GM23338 (cell line): Measurements from ENCODE around the gene RBCK1. TPM values are rescaled to one million over a fixed set of nuclear protein-coding genes. Genes with fewer than 3 reads are reported as not detected.

ENCODE experiments used
- ATAC-seq: fragments of 200-7000 bp; cut with Tn5 transposase; 3 replicates; pipeline ENCODE4 v1.9.1; 2020
- DNase-seq: peaks from one replicate; pipeline ENCODE4 v3.0.0-alpha.2; 2015; ENCODE audit warnings: low spot score
- H2AFZ ChIP-seq: fragments of 200-600 bp; sonication (generic); 2 replicates; pipeline ENCODE4 v1.8.0; 2016; ENCODE audit warnings: antibody characterized with exemption, mild to moderate bottlenecking, moderate library complexity
- H3F3A ChIP-seq: fragments of 200-600 bp; sonication (generic); replicated peaks from 2 replicates; pipeline ENCODE4 v1.8.0; 2017; ENCODE audit warnings: antibody characterized with exemption, mixed run types, low read depth
- H3K27ac ChIP-seq: fragments of 200-600 bp; sonication (generic); 2 replicates; pipeline ENCODE4 v1.6.1; 2016; ENCODE audit warnings: low read depth
- H3K27me3 ChIP-seq: fragments of 200-600 bp; sonication (generic); 2 replicates; pipeline ENCODE4 v1.8.0; 2016; ENCODE audit warnings: mild to moderate bottlenecking, mixed run types, moderate library complexity; ENCODE audit not compliant: insufficient read depth
- H3K36me3 ChIP-seq: fragments of 200-600 bp; sonication (generic); 2 replicates; pipeline ENCODE4 v1.8.0; 2016; ENCODE audit warnings: mild to moderate bottlenecking; ENCODE audit not compliant: insufficient read depth
- H3K4me1 ChIP-seq: fragments of 200-600 bp; sonication (generic); 2 replicates; pipeline ENCODE4 v1.8.0; 2016; ENCODE audit warnings: mild to moderate bottlenecking, moderate library complexity; ENCODE audit not compliant: insufficient read depth
- H3K4me2 ChIP-seq: fragments of 200-600 bp; sonication (generic); 2 replicates; pipeline ENCODE4 v1.7.1; 2017; ENCODE audit warnings: mixed run types
- H3K4me3 ChIP-seq: fragments of 200-600 bp; sonication (generic); 2 replicates; pipeline ENCODE4 v1.6.1; 2016; ENCODE audit warnings: mixed run types
- H3K79me2 ChIP-seq: fragments of 200-600 bp; sonication (generic); replicated peaks from 2 replicates; pipeline ENCODE4 v1.8.0; 2017; ENCODE audit warnings: mild to moderate bottlenecking; ENCODE audit not compliant: insufficient read depth
- H3K9me2 ChIP-seq: fragments of 200-600 bp; sonication (generic); 2 replicates; pipeline ENCODE4 v1.8.0; 2017; ENCODE audit not compliant: insufficient read depth
- H4K20me1 ChIP-seq: fragments of 200-600 bp; sonication (generic); replicated peaks from 2 replicates; pipeline ENCODE4 v1.8.0; 2017; ENCODE audit warnings: mild to moderate bottlenecking; ENCODE audit not compliant: insufficient read depth
- H3K27ac Mint-ChIP-seq: 2 replicates; pipeline ENCODE4 v1.8.0; 2020; ENCODE audit warnings: inconsistent platforms, mild to moderate bottlenecking, moderate library complexity, mixed read lengths
- H3K27me3 Mint-ChIP-seq: 3 replicates; pipeline ENCODE4 v1.8.0; 2022; ENCODE audit warnings: low read depth, mild to moderate bottlenecking, moderate library complexity, mixed read lengths, inconsistent platforms; ENCODE audit not compliant: insufficient read depth, poor library complexity
- H3K36me3 Mint-ChIP-seq: 3 replicates; pipeline ENCODE4 v1.8.0; 2021; ENCODE audit warnings: low read depth, mild to moderate bottlenecking, inconsistent platforms, moderate library complexity, mixed read lengths
- H3K4me1 Mint-ChIP-seq: 3 replicates; pipeline ENCODE4 v1.8.0; 2020; ENCODE audit warnings: mild to moderate bottlenecking, inconsistent platforms, mixed read lengths
- H3K4me3 Mint-ChIP-seq: 3 replicates; pipeline ENCODE4 v1.8.0; 2021; ENCODE audit warnings: moderate library complexity, mild to moderate bottlenecking, inconsistent platforms, mixed read lengths
- H3K9me3 Mint-ChIP-seq: 3 replicates; pipeline ENCODE4 v1.8.0; 2020; ENCODE audit warnings: moderate library complexity, mild to moderate bottlenecking, inconsistent platforms, mixed read lengths
- CREB1 ChIP-seq: fragments of 250-450 bp; sonication (Bioruptor Pico); IDR thresholded peaks from 2 replicates; pipeline ENCODE4 v1.5.0; 2020; ENCODE audit warnings: low read depth, mild to moderate bottlenecking, moderate library complexity
- CTCF ChIP-seq, 2 experiments: fragments of 200-600 bp in 1 of 2; sonication (generic) in 1 of 2; conservative IDR thresholded peaks; 2 replicates each; pipeline versions ENCODE4 v1.5.1 to v1.6.1; 2016 to 2017; ENCODE audit warnings: antibody characterized with exemption in 2 of 2, low read depth in 2 of 2, mild to moderate bottlenecking in 2 of 2, moderate library complexity in 1 of 2
- EZH2 ChIP-seq: fragments of 200-600 bp; sonication (generic); IDR thresholded peaks from one replicate; pipeline ENCODE4 v1.8.0; 2017; ENCODE audit warnings: antibody characterized with exemption, mild to moderate bottlenecking, low read depth; ENCODE audit not compliant: unreplicated experiment
- STAT1 ChIP-seq: IDR thresholded peaks from one replicate; pipeline ENCODE4 v1.6.1; 2016; ENCODE audit warnings: antibody characterized with exemption; ENCODE audit not compliant: unreplicated experiment
- ZNF114 ChIP-seq: fragments of 250-450 bp; sonication (Bioruptor Pico); IDR thresholded peaks from 2 replicates; pipeline ENCODE4 v1.5.0; 2020; ENCODE audit warnings: mild to moderate bottlenecking, moderate library complexity
- ZNF331 ChIP-seq: fragments of 250-450 bp; sonication (Bioruptor Pico); IDR thresholded peaks from 2 replicates; pipeline ENCODE4 v1.5.0; 2020; ENCODE audit warnings: low read depth, mild to moderate bottlenecking, moderate library complexity
- polyA plus RNA-seq: library from polyadenylated mRNA; unstranded; fragments of >200 nt; fragmentation: Nextera tagmentation; extraction: Ambion mirVana; gene quantifications from 2 replicates; pipeline ENCODE4 v1.2.1, GENCODE V29; 2016
- total RNA-seq: library from RNA; depleted of rRNA; stranded (reverse); fragments of >200 nt; shearing (Covaris generic); gene quantifications from 2 replicates; pipeline ENCODE4 v1.2.3, GENCODE V29; 2014
- TF ChIP-seq, protein P1 (sequence below): IDR thresholded peaks from one replicate; pipeline ENCODE4 v1.6.1; 2018; ENCODE audit warnings: antibody characterized with exemption; ENCODE audit not compliant: unreplicated experiment
- TF ChIP-seq, protein P2 (sequence below): IDR thresholded peaks from 2 replicates; pipeline ENCODE4 v1.6.1; 2016; ENCODE audit warnings: antibody characterized with exemption

RBCK1 gene
- total and polyA plus RNA-seq, 2 experiments from 2014 or later = 52.6 to 56.8 TPM

- no peaks in the 10 kb centered on the region for H3F3A ChIP-seq
- peaks cover 17% of the 10 kb centered on the region for H4K20me1 ChIP-seq
- no peaks in the 10 kb centered on the region for H3K4me1 ChIP-seq
- Mint-ChIP-seq H3K27ac (no peak overlapping the region), H3K9me3 (no peaks in the 10 kb centered on the region), H3K36me3 (peaks cover 45% of the 10 kb centered on the region), H3K27me3 (peaks cover 17% of the 10 kb centered on the region), H3K4me3 (no peak overlapping the region), H3K4me1 (peaks cover 4% of the 10 kb centered on the region)
- no peaks in the 10 kb centered on the region for H3K79me2 ChIP-seq
- ATAC-seq (no peak), DNase-seq (no peak)
- H3K36me3 ChIP-seq = no peaks in the 10 kb centered on the region
- peaks cover 6% of the 10 kb centered on the region; the same call in 1 of the 2 replicates for H3K27me3 ChIP-seq
- TF ChIP-seq ZNF331 (CRISPR knock-in tag) = no peak
- TF ChIP-seq STAT1 = no peak
- no peak for TF ChIP-seq EZH2
- TF ChIP-seq ZNF114 (CRISPR knock-in tag) = no peak
- TF ChIP-seq, protein P1, sequence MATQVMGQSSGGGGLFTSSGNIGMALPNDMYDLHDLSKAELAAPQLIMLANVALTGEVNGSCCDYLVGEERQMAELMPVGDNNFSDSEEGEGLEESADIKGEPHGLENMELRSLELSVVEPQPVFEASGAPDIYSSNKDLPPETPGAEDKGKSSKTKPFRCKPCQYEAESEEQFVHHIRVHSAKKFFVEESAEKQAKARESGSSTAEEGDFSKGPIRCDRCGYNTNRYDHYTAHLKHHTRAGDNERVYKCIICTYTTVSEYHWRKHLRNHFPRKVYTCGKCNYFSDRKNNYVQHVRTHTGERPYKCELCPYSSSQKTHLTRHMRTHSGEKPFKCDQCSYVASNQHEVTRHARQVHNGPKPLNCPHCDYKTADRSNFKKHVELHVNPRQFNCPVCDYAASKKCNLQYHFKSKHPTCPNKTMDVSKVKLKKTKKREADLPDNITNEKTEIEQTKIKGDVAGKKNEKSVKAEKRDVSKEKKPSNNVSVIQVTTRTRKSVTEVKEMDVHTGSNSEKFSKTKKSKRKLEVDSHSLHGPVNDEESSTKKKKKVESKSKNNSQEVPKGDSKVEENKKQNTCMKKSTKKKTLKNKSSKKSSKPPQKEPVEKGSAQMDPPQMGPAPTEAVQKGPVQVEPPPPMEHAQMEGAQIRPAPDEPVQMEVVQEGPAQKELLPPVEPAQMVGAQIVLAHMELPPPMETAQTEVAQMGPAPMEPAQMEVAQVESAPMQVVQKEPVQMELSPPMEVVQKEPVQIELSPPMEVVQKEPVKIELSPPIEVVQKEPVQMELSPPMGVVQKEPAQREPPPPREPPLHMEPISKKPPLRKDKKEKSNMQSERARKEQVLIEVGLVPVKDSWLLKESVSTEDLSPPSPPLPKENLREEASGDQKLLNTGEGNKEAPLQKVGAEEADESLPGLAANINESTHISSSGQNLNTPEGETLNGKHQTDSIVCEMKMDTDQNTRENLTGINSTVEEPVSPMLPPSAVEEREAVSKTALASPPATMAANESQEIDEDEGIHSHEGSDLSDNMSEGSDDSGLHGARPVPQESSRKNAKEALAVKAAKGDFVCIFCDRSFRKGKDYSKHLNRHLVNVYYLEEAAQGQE = no peak
- no peak for TF ChIP-seq CREB1 (CRISPR knock-in tag)
- no peak for TF ChIP-seq CTCF (conservative IDR thresholded peaks at IDR 0.05; ENCODE audit: low read depth in 2 of 2)
- H3K4me2 ChIP-seq = no peak overlapping the region
- H2AFZ ChIP-seq = no peak overlapping the region
- no peak overlapping the region for H3K27ac ChIP-seq
- H3K4me3 ChIP-seq = no peak overlapping the region
- no peaks in the 10 kb centered on the region for H3K9me2 ChIP-seq
Observed at GRCh38 chr20:427849-428657, 20.0 kb downstream of the RBCK1 start.

GRCh38 chr20:428658-429200 is 20.6 kb downstream of the RBCK1 start:
- DNase-seq (peak; percentile 60), ATAC-seq (peak; percentile 78)
- Histone ChIP-seq H3F3A (no peaks in the 10 kb centered on the region), H3K79me2 (no peaks in the 10 kb centered on the region), H3K9me2 (no peaks in the 10 kb centered on the region), H3K4me1 (peaks cover 4% of the 10 kb centered on the region), H4K20me1 (peaks cover 24% of the 10 kb centered on the region), H3K27ac (no peak overlapping the region), H3K4me3 (no peak overlapping the region), H3K4me2 (no peak overlapping the region), H2AFZ (no peak overlapping the region), H3K36me3 (no peaks in the 10 kb centered on the region), H3K27me3 (peaks cover 12% of the 10 kb centered on the region)
- no peaks in the 10 kb centered on the region for H3K9me3 Mint-ChIP-seq
- H3K36me3 Mint-ChIP-seq = peaks cover 45% of the 10 kb centered on the region
- no peak overlapping the region for H3K4me3 Mint-ChIP-seq
- peaks cover 11% of the 10 kb centered on the region for H3K4me1 Mint-ChIP-seq
- peaks cover 23% of the 10 kb centered on the region for H3K27me3 Mint-ChIP-seq
- TF ChIP-seq CTCF (conservative IDR thresholded peaks at IDR 0.05; ENCODE audit: low read depth in 2 of 2) (peak; percentile 9 to 38; a peak in 3 of 4 replicates), ZNF114 (CRISPR knock-in tag) (no peak), EZH2 (no peak), ZNF331 (CRISPR knock-in tag) (no peak)
- TF ChIP-seq, protein P2, sequence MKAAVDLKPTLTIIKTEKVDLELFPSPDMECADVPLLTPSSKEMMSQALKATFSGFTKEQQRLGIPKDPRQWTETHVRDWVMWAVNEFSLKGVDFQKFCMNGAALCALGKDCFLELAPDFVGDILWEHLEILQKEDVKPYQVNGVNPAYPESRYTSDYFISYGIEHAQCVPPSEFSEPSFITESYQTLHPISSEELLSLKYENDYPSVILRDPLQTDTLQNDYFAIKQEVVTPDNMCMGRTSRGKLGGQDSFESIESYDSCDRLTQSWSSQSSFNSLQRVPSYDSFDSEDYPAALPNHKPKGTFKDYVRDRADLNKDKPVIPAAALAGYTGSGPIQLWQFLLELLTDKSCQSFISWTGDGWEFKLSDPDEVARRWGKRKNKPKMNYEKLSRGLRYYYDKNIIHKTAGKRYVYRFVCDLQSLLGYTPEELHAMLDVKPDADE = no peak
- H3K27ac Mint-ChIP-seq = no peak overlapping the region
